A172 (cell line): ENCODE data around the gene WDR27. TPM values are rescaled to one million over a fixed set of nuclear protein-coding genes. Genes with fewer than 3 reads are reported as not detected.
"Not testable (repeated sequence)": the region's sequence is repeated elsewhere in the genome, so short reads cannot be mapped to it uniquely, and the experiment has no call there.

Experiments
- DNase-seq: peaks from one replicate; pipeline ENCODE4 v3.0.0-alpha.2; 2015; ENCODE audit warnings: low spot score
- total RNA-seq: library from RNA; depleted of rRNA; stranded (reverse); fragments of >200 nt; shearing (Covaris generic); gene quantifications from 2 replicates; pipeline ENCODE4 v1.2.3, GENCODE V29; 2014

Gene WDR27
- total RNA-seq, 1 experiment from 2014 or later, result 13.6 TPM

DNA sequence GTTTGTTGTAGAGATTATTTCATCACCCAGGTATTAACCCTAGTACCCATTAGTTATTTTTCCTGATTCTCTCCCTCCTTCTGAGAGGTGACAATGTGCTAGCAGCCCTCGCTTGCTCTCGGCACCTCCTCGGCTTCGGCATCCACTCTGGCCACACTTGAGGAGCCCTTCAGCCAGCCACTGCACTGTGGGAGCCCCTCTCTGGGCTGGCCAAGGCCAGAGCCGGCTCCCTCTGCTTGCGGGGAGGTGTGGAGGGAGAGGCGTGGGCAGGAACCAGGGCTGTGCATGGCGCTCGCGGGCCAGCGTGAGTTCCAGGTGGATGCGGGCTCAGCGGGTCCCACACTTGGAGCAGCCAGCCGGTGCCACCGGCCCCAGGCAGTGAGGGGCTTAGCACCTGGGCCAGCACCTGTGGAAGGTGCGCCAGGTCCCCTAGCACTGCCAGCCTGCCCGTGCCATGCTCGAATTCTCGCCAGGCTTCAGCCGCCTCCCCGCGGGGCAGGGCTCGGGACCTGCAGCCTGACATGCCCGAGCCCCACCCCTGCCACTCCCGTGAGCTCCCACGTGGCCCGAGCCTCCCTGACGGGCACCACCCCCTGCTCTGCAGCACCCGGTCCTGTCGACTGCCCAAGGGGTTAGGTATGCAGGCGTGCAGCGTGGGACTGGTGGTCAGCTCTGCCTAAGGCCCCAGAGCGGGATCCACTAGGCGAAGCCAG, 221.9 kb downstream of the WDR27 start:
- no peak for DNase-seq

DNA sequence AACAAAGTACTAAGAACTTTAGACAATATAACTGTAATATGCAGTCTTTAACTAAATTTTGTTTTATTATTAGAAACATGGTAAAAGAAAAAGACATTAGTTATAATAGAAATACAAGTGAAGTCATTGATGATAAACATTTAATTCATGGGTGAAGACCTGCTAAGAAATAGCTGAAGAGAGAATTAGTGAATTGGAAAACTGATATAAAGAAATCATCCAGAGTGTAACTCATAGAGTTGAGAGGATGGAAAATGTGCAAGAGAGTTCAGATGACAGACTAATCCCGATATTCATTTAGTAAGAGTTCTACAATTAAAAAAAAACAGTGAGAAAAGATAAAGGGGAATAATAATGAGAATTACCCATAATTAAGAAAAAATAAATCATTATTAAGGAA, 227.5 kb downstream of the WDR27 start:
- DNase-seq, result no peak

DNA sequence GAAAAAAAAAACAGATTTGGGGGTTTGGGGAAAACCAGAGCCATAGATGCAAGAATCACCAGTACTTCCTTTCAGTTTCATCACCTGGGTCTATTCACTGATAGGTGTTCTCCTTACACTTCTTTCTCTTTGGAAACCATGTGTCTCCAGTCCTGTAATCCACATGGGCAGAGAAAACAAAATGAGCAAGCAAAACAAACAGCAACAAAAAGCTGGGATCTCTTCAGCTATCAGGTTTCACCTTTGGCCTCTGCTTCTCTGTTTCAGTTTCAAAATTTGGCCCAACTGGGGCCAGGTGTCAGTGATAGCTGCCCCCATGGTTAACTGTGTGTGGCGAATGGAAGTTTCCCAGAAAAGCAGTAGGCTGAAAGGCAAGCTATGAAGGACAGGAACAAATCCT, 228.2 kb downstream of the WDR27 start:
- no peak for DNase-seq

DNA sequence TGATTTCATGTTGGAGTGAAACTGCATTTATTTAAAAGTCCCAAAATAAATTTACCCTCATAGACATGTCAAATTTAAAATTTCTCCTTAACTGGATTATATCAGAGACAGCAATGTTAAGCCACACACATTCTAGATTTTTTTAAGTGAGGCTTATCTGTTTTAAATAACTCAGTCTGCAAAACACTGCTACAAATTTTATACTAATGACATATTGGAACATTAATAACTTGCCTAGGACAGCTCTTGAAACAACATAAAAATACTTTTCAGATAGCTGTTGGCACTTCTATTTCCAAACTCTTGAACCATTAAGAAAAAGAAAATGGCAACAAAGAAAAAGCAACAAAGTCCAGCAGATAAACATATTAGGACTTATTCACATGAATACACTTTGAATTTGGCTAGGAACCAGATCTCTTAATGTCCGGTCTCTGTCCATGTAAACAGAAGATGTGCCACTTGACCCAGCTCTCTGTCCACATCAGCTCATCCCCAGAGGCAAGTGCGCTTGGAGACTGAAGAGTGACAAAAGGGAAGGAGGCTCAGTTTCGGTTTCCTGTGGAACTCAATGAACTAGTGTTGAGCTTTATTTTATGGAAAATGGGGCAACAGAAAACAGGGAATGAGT, 228.9 kb downstream of the WDR27 start:
- no peak for DNase-seq

DNA sequence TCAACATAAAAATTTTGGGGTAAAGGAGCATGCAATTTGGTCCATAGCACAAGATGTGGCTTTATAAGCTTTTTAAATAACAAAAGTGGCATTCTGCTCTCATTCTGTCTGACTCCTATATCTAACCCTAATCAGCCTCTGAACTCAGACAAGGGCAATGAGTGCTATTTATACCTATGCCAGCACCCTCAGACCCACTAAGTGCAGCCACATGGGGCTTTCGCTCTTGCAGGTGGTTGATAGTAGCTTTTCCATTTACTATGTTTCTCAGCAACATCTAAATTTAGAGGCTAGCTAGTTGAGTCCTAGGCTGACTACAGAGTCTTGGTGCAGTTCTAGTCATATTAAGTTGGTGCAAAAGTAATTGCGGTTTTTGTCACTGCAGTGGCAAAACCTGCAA, 231.0 kb downstream of the WDR27 start:
- DNase-seq, result no peak

- no peak for DNase-seq
Measured at GRCh38 chr6:169469028-169469427, 232.8 kb downstream of the WDR27 start.

GRCh38 chr6:169467755-169468154, 234.1 kb downstream of the WDR27 start:
- not testable (repeated sequence) for DNase-seq

DNA sequence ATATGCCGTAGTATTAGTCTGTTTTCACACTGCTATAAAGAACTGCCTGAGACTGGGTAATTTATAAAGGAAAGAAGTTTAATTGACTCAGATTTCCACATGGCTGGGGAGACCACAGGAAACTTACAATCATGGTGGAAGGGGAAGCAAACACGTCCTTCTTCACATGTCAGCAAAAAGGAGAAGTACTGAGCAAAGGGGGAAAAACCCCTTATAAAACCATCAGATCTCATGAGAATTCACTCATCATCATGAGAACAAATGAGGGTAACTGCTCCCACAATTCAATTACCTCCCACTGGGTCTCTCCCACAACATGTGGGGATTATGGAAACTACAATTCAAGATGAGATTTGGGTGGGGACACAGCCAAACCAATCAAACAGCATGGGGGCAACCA, 235.6 kb downstream of the WDR27 start:
- DNase-seq, result not testable (repeated sequence)

DNA sequence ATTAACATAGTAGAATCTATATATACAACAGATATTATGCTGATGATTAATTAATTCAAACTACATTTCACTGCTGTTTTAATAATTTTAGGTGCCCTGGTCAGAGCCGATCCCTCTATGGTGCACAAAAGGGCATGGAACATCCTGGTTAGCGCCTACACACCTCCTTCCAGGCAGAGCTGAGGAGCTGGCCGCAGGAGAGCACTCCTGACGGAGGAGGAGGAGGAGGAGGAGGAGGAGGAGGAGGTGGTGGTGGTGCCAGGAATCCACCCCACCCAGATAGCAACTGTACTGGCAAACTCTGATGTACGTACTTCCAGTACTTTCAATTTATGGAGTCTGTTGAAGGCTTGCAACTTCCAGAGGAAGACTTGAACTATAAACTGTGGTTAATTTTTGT, 244.1 kb downstream of the WDR27 start:
- DNase-seq, result no peak

GRCh38 chr6:169456840-169457239, 245.0 kb downstream of the WDR27 start:
- DNase-seq, result no peak

- DNase-seq, result no peak
Measured at GRCh38 chr6:169455470-169455869, 246.4 kb downstream of the WDR27 start.

DNA sequence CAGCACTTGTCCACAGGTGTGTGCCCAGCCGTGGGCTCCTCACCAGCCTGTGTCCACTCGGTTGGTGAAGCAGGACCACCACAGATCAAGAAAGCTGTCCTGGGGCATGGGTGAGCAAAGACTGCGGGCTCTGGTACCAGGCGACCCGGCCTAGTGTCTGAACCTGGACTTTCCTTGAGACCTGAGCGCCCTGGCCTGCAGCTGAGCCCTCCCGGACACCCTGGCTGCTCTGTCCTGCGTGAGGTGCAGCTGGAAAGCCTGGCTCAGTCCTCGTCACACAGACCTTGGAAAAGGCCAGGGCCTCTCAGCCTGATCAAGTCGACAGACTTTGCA, 247.0 kb downstream of the WDR27 start:
- DNase-seq, result no peak

GRCh38 chr6:169454204-169454871, 247.5 kb downstream of the WDR27 start:
- DNase-seq, result no peak

- DNase-seq, result no peak
Measured at GRCh38 chr6:169452869-169453620, 248.8 kb downstream of the WDR27 start.

GRCh38 chr6:169452117-169452868, 249.5 kb downstream of the WDR27 start:
- peak; percentile 82 for DNase-seq

GRCh38 chr6:169451065-169451838, 250.6 kb downstream of the WDR27 start:
- DNase-seq, result no peak

DNA sequence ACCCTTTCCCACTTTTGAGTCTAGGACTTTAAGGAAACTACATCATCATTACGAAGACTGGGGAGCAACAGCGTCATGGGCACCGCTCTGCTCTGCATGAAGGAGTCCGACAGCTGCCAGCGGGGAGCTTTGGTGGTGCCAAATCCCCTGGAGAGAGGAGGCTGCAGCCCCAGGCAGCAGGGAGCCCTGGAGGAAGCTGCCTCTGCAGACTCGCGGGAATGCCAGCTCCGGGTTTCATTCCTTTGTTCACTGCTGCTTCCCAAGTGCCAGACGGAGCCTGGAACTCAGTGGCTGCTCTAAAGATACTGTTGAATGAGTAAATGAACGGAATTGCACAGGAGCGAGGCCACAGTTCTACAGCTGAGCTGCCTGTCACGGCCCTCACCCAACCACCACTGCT, 251.7 kb downstream of the WDR27 start:
- DNase-seq, result peak; percentile 4

DNA sequence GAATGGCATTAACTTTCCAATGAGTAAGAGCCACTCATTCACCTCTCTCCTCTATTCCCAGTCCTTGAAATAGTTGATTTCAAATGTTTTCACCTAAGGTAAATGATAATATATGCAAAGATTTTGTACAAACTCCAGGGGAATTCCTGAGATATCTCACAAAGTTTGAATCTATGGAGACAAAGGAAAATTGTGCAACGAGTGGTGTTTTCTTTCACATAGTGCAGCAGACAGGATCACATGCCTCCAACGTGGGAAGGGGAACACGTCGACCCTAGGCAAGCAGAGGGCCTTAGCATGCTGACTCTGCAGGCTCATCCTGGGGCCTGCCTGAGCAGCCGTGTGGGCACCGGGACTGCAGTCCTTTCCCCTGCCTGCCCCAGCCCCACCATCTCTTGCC, 252.6 kb downstream of the WDR27 start:
- no peak for DNase-seq

GRCh38 chr6:169445661-169446581, 255.9 kb downstream of the WDR27 start:
- DNase-seq, result no peak

GRCh38 chr6:169445227-169445626, 256.6 kb downstream of the WDR27 start:
- DNase-seq, result no peak
